Smooth muscle cell of trachea (primary cell): ENCODE data around the gene NUDT11. TPM values are rescaled to one million over a fixed set of nuclear protein-coding genes. Genes with fewer than 3 reads are reported as not detected.

Source experiments
- total RNA-seq: library from RNA; depleted of rRNA; stranded (reverse); fragments of >200 nt; gene quantifications from 2 replicates; pipeline ENCODE4 v1.2.1, GENCODE V29; 2014

Gene NUDT11
- 10.3 and 11.2 TPM in 2 replicates for total RNA-seq

DNA sequence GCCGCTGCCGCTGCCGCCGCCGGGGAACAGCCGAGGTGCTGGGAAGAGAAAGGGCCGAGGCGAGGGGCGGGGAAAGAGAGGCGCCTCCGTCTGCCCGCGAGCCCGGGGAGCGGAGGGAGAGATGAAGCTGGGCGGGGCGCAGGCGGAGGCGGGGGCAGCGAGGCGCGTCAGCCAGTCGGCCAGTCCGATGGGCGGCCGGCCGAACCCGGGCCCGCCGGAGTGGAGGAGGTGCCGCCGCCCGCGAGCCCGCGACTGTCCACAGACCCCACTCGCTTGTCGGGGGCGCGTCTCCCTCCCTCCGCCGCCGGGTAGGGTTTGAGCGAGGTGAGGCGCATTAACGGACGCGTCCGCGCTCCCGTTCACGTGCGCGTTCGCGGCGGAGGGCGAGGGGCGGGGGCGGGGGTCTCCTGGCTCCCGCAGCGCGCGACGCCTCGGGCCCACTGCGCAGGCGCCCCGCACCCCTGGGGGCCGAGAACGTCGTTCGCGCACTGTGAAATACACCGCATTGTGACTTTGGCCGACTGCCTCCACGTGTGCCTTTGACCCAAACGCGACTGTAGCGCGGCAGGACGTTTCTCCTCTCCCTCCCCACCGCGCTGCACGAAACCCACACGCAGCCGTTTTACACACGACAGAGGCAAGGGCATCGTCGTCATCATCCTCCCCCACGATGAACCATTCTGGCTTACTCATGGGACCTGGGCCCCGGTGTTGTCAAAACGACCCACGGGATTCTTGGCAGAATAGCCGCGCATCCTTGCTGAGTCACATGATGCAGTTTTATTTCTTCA, at the start of gene NUDT11:
TSS of gene NUDT11 (minus strand) at position 92 of the 791 bp plus-strand sequence. CDS start 148 bp downstream, outside the sequence.

Other genes starting within 250 kb of the NUDT11 start
- gene NUDT10, start 163.8 kb downstream of the NUDT11 start, total RNA-seq, result 3.6 and 5.2 TPM in 2 replicates
- not detected in 2 replicates for gene CENPVL3, start 122.3 kb upstream of the NUDT11 start, total RNA-seq
- not detected in 2 replicates for gene CENPVL2, start 186.2 kb upstream of the NUDT11 start, total RNA-seq
- gene CENPVL1, start 213.9 kb upstream of the NUDT11 start, total RNA-seq, result not detected in 2 replicates
- 9.3 and 11.2 TPM in 2 replicates for gene GSPT2, start 246.8 kb upstream of the NUDT11 start, total RNA-seq